ELR (cell line): Measurements from ENCODE around the gene TLR5.
"Not testable (repeated sequence)": the region's sequence is repeated elsewhere in the genome, so short reads cannot be mapped to it uniquely, and the experiment has no call there.

Experiments
- DNase-seq: peaks from one replicate; pipeline ENCODE4 v3.0.0-alpha.2; 2015; ENCODE audit warnings: low read depth

TLR5 gene

DNA sequence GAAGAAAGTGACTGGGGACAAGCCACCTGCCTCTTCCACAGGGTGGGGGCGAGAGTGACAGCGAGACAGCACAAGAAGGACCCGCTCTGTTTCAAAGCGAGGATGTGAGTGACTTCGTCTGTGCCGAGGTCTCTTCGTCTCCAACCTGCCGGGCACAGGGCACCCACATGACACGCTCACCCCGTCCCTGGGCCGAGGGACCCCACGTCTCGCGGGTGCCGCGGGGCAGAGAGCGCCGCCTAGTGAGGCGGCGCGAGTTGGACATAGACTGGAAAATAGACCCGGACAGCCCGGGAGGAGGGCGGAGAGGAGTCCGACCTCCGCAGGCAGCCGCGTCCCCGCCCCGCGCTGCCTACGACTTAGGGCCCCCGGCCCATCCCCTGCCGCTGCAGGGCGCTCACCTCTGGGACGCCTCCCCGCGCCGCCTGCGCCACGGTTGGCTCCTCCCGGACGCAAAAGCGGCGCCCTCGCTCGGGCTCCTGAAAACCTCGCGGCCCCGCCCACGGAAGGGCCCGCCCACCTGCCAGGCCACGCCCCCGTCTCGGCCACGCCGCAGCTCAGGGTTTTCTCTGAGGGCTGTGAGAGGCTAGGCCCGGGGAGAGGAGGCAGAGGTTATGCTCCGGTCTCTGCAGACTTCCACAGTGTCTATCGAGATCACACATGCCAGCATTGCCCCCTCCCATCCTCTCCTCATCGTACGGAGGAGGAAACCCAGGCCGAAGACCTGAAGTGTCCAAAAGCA lies at the start of gene TLR5:
TSS of gene TLR5 (minus strand) at position 454 of the 742 bp plus-strand sequence. CDS start 30,217 bp downstream, outside the sequence.
- DNase-seq = peak; percentile 77

DNA sequence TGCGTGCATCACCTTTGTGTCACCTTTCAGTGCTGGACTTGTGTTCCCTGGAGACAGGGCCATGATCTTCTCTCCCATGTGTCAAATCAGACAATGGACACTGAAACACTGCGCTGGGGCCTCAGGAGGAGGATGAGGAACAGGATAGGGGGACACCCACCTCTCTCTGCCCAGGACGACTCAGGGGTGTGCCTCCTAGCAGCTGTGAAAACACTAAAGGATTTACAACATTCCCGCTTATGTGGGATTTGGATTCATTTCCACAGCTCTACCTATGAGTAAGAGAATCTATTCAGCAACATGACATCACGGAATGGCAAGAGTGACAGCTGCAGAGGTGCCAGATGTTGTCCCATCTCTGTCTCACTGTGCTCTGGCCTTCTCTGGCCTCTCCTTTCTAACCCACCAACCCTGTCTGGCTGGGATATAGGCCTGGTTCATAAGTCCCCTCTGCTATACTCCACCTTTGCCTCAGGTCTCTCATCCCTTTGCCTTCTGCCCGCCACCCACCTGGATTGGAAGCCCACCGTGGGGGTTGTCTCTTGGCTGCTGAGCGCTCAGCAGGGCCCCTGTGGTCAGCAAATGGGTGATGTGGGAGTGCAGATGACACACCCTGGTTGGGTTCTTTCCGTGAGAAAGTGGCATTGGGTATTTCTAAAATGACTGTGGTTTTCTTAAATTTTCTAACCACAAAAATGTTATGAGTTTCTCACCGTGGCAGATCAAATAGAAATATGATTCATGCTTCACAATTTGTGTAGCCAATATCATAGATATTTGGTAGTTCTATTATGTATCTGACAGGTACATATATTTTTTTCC lies 47.1 kb upstream of the TLR5 start:
- peak; percentile 83 for DNase-seq

DNA sequence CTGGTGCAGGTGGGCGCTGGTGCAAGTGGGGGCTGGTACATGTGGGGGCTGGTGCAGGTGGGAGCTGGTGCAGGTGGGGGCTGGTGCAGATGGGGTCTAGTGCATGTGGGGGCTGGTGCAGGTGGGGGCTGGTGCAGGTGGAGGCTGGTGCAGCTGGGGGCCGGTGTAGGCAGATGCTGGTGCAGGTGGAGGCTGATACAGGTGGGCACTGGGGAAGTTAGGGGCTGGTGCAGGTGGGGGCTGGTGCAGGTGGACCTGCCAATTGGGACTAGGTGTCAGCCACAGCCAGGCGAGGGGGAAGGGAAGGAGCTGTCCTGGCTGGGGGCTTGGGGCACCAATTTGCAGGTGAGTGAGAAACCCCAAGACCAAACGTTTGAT lies 46.5 kb upstream of the TLR5 start:
- DNase-seq = no peak

- no peak for DNase-seq
Observed at GRCh38 chr1:223188618-223189356, 45.7 kb upstream of the TLR5 start.

DNA sequence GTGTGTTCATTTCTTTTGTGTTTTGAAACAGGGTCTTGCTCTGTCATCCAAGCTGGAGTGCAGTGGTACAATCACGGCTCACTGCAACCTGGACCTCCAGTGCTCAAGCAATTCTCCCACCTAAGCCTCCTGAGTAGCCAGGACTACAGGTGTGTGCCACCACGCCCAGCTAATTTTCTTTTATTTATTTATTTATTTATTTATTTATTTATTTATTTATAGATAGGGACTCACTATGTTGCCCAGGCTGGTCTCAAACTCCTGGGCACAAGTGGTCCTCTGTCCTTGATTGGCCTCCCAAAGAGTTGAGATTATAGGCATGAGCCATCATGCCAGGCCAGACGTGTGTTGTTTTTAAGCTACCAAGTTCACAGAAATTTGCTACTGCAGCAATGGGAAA lies 43.8 kb upstream of the TLR5 start:
- DNase-seq = no peak

- DNase-seq = peak; percentile 63
Observed at GRCh38 chr1:223183268-223183862, 40.3 kb upstream of the TLR5 start.

DNA sequence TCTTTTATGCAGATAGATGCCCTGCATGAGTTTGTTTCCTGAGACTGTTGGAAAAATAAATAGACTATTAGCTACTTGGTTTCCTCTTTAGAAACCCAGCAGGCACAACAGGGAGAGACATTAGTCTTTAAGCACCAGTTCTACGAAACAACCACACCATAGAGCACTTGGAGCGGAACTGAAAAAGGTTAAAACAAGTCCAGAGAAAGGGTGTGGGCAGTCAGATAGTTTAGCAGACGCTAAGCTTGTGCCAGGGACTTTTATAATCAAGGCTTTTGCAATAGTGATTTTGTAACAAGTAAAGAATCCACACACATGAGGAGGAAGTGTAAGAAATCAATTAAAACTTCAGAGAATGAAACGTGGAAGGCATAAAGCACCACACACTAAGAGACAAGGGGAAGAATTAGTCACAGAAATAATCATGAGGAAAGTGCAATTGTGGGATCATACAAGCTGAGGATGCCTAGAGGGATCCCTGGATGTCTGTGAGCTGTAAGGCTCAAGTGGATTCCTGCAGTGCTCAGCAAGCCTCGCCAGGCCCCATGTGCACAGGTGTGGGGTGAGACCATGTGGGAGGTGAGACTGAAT lies 37.8 kb upstream of the TLR5 start:
- DNase-seq = no peak

DNA sequence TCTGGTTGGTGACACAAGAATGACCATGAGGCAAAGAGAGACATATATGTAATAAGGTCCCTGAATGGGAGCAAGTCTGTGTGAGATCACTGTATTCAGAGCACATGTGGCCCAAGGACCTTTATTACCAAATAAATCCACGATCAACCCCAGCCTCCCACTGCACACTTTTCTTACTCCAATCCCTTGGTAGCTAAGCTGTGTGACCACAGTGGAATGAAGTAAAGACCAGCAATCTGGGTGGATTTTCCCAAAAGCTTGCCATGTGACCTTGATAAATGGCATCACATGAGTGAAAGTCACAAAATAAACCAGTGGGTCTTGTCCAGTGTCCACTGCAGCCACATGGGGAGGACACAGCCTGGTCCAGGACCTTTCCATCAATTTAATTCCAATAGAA lies 36.7 kb upstream of the TLR5 start:
- no peak for DNase-seq

DNA sequence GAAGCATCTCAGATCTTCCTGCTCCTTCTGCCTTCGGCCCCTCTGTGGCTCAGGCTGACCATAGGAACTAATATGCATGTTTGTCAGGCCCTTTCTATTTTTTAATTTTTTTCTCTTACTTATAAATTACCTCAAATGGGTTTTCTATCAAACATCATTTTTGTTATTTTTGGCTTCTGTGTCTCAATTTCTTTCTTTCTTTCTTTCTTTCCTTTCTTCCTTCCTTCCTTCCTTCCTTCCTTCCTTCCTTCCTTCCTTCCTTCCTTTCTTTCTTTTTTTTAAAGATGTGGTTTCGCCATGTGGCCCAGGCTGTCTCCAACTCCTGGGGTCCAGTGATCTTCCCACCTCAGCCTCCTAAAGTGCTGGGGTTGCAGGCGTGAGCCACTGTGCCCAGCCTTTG lies 36.2 kb upstream of the TLR5 start:
- no peak for DNase-seq

DNA sequence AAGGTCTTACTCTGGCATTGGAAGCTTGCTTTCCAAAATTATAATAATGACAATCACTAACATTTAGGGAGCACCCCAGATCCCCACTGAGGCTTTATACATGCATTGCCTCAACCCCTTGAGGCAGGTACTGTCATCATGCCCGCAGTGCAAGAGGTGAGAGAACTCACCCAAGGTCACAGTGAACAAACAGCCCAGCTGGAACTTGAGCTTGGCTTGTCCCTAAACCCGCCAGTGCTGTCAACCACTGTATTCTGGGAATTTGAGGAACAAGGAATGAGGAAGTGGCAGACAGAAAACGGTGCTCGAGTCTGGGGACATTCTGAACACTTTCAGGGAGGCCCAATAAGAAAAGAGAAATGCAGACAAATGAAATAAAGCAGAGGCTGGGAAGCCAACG lies 34.6 kb upstream of the TLR5 start:
- DNase-seq = no peak

DNA sequence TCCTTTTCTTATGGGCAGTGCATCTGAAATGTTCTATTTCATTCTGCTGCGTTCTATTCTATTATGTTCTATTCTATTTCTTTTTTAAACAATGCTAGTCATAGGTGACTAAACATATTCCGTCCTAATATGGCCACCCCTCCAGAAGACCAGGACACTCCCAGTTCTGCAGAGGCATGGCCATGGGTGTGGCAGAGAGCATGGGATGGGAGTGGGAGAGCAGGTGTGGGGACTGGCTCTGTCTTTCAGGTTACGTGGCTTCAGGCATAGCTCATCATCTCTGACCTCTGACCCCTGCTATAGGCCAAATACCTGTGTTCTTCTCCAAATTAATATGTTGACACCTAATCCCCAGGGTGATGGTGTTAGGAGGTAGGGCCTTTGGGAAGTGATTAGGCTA lies 33.4 kb upstream of the TLR5 start:
- no peak for DNase-seq

- no peak for DNase-seq
Observed at GRCh38 chr1:223175633-223176032, 32.6 kb upstream of the TLR5 start.

DNA sequence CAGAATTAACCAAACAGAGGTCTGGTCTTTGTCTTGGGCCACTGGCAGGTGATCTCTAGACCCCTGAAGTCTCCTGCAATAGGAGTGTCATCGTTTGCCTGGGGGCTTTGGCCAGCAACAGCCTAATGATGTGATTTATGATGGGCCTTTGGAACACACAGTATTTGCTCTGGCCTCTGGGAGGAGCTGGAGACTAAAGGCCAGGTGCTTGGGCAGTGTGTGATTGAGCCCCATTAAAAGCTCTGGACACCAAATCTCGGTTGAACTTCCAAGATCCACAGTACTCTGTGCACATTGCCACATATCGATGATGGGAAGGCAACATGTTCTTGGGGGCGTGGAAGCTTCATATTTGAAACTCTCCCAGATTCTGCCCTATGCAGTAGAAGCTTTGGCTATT lies 32.0 kb upstream of the TLR5 start:
- peak; percentile 43 for DNase-seq

DNA sequence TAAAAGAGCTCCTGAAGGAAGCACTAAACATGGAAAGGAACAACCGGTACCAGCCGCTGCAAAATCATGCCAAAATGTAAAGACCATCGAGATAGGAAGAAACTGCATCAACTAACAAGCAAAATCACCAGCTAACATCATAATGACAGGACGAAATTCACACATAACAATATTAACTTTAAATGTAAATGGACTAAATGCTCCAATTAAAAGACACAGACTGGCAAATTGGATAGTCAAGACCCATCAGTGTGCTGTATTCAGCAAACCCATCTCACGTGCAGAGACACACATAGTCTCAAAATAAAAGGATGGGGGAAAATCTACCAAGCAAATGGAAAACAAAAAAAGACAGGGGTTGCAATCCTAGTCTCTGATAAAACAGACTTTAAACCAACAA lies 26.4 kb upstream of the TLR5 start:
- DNase-seq = not testable (repeated sequence)

DNA sequence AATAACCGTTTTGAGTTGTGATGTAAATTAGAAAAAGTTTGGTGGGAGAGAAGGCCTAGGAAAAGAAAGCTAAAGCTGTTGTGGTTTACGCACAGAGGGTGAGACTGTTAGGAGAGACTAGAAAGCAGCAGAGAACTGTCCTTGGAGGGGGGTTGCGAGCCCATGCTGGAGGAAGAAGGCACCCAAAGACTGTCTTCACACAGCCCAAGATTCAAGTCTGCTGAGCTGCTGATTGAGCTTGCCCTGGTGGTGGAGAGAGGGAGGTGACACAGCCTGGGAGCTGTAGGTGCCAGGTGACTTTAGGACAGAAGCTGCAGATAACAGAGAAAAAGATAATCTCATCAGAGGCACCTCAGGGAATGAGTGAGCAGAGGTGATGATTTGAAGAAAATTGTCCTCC lies 18.3 kb upstream of the TLR5 start:
- DNase-seq = no peak

DNA sequence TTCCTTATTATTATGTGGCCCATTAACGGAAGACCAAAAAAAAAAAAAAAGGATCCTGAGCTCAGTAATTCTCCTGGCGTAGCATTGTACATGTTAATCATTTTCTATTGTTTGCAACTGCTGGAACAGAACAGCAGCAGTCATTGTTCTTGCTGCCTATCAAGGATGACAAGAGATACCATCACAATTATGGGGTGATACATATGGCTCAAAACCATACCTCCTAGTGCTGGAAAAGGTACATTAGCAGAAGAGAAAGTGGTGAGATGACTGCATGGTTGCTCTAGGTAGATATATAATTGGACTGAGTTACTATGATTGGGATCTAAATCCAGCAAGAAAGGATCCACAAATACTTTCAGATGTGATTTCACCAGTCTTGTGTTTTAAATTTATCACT lies 13.3 kb upstream of the TLR5 start:
- no peak for DNase-seq

DNA sequence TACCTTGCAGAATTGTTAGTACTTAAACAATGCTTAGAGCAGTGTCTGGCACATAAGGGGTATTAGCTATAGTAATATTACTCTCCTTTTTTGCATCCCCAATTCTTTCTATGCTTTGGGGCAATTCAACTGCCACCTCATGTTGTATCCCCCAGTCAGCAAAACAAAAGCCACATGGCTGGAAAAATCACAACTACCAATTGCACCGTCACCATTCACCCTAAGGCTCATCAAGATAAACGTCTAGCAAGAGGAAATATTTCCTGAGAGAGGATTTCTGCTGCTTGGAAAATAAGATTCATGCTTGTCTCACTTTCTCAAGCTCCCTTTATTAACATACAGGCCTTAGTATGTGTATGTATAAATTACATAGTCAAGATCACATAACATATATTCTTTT lies 12.1 kb upstream of the TLR5 start:
- no peak for DNase-seq

- peak; percentile 69 for DNase-seq
Observed at GRCh38 chr1:223153177-223154119, 10.4 kb upstream of the TLR5 start.

DNA sequence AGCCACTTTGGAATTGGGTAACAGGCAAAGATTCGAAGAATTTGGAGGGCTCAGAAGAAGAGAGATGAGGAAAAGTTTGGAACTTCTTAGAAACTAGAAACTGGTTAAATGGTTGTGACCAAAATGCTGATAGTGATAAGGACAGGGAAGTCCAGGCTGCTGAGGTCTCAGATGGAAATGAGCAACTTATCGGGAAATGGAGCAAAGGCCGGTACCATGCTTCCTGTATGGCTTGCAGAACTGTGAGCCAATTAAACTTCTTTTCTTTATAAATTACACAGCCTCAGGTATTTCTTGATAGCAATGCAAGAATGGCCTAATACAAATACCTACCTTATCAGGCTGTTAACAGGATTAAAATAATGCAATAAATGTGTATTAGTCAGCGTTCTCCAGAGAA lies 9.4 kb upstream of the TLR5 start:
- DNase-seq = no peak

GRCh38 chr1:223150443-223150842 lies 7.4 kb upstream of the TLR5 start:
- DNase-seq = no peak

DNA sequence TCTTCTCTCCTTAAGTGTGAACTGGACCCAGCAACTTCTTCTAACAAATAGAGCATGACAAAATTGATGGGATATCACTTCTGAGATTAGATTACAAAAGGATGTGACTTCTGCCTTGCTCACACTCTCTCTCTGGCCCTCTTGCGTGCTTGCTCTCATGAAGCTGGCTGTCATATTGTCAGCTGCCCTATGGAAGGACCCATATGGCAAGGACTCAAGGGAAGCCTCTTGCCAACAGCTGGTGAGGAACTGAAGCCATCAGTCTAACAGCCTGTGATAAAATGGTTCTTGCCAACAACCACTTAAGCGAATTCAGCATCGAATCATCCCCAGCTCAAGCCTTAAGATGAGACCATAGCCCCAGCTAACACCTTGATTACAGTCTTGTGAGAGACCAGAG lies 4.8 kb upstream of the TLR5 start:
- no peak for DNase-seq
